SK-N-SH (cell line): Measurements from ENCODE around the gene OGFOD3. TPM values are rescaled to one million over a fixed set of nuclear protein-coding genes. Genes with fewer than 3 reads are reported as not detected.
A peak's percentile ranks its signal among the peaks of the same experiment; 100 is the strongest.

Experiments used
- CTCF ChIA-PET: fragments of 300-600, 350-600 bp; formaldehyde crosslinking; extraction: SDS; loops from one replicate; lab custom pipeline; 2021; lab: Yijun Ruan, JAX
- POLR2A ChIA-PET: fragments of 350-600 bp; sonication (Branson Sonifier 250); formaldehyde crosslinking; extraction: SDS; loops from one replicate; lab custom pipeline; 2020; ENCODE audit warnings: antibody characterized with exemption, inconsistent platforms; lab: Yijun Ruan, JAX
- DNase-seq: peaks from one replicate; pipeline ENCODE4 v3.0.0; 2012
- H2AFZ ChIP-seq: fragments of 200-600 bp; sonication (generic); 2 replicates; pipeline ENCODE4 v1.8.1; 2016; ENCODE audit warnings: antibody characterized with exemption, mild to moderate bottlenecking, low read depth
- H3F3A ChIP-seq: fragments of 200-600 bp; sonication (generic); replicated peaks from 2 replicates; pipeline ENCODE3; 2016; ENCODE audit warnings: antibody characterized with exemption, mild to moderate bottlenecking; ENCODE audit not compliant: insufficient read depth
- H3K27ac ChIP-seq, 2 experiments: fragments of 200-500 bp in 1 of 2; fragments of 200-600 bp in 1 of 2; sonication (Bioruptor generic) in 1 of 2; sonication (generic), shearing (Covaris generic) in 1 of 2; 2 replicates each; pipeline versions ENCODE4 v1.5.1 to v1.6.1; 2014 to 2016; ENCODE audit warnings: low read depth in 2 of 2, inconsistent platforms in 1 of 2, low read length in 1 of 2, mild to moderate bottlenecking in 1 of 2, mixed read lengths in 1 of 2
- H3K27me3 ChIP-seq: fragments of 200-600 bp; sonication (generic), shearing (Covaris generic); 2 replicates; pipeline ENCODE4 v1.6.1; 2016; ENCODE audit warnings: mixed run types; ENCODE audit not compliant: insufficient read depth
- H3K36me3 ChIP-seq, 2 experiments: fragments of 200-500 bp in 1 of 2; fragments of 200-600 bp in 1 of 2; sonication (Bioruptor generic) in 1 of 2; sonication (generic) in 1 of 2; replicated peaks in 1 of 2; 2 replicates each; pipeline versions ENCODE3 to v1.5.1; 2014 to 2016; ENCODE audit warnings: low read length in 1 of 2, mild to moderate bottlenecking in 1 of 2; ENCODE audit not compliant: insufficient read depth in 2 of 2, control insufficient read depth in 1 of 2
- H3K4me1 ChIP-seq, 2 experiments: fragments of 200-500 bp in 1 of 2; fragments of 200-600 bp in 1 of 2; sonication (Bioruptor generic) in 1 of 2; sonication (generic), shearing (Covaris generic) in 1 of 2; 2 replicates each; pipeline versions ENCODE4 v1.5.1 to v1.6.1; 2014 to 2016; ENCODE audit warnings: low read depth in 1 of 2, low read length in 1 of 2, mixed run types in 1 of 2; ENCODE audit not compliant: insufficient read depth in 2 of 2, control insufficient read depth in 1 of 2
- H3K4me2 ChIP-seq: fragments of 200-600 bp; sonication (generic), shearing (Covaris generic); 2 replicates; pipeline ENCODE4 v1.6.1; 2017; ENCODE audit warnings: mixed run types
- H3K4me3 ChIP-seq, 2 experiments: fragments of 200-500 bp in 1 of 2; fragments of 200-600 bp in 1 of 2; sonication (Bioruptor generic) in 1 of 2; sonication (generic), shearing (Covaris generic) in 1 of 2; 2 replicates each; pipeline versions ENCODE4 v1.5.1 to v1.8.1; 2014 to 2016; ENCODE audit warnings: low read depth in 2 of 2, inconsistent platforms in 1 of 2, low read length in 1 of 2, mild to moderate bottlenecking in 1 of 2, mixed read lengths in 1 of 2, moderate library complexity in 1 of 2
- H3K79me2 ChIP-seq: fragments of 200-600 bp; sonication (generic); 2 replicates; pipeline ENCODE4 v1.8.1; 2017; ENCODE audit warnings: mild to moderate bottlenecking; ENCODE audit not compliant: insufficient read depth
- H3K9ac ChIP-seq: fragments of 200-600 bp; sonication (generic); 2 replicates; pipeline ENCODE4 v1.6.1; 2017; ENCODE audit warnings: mixed run types
- H3K9me2 ChIP-seq: fragments of 200-600 bp; sonication (generic); 2 replicates; pipeline ENCODE4 v1.6.1; 2017; ENCODE audit warnings: mixed run types
- H3K9me3 ChIP-seq: fragments of 200-600 bp; sonication (generic); 2 replicates; pipeline ENCODE4 v1.6.1; 2017; ENCODE audit warnings: mixed run types, mild to moderate bottlenecking, moderate library complexity
- H4K20me1 ChIP-seq: fragments of 200-600 bp; sonication (generic); 2 replicates; pipeline ENCODE4 v1.6.1; 2017; ENCODE audit warnings: mild to moderate bottlenecking, mixed run types; ENCODE audit not compliant: insufficient read depth
- CHD2 ChIP-seq: fragments of 150-350 bp; IDR thresholded peaks from 2 replicates; pipeline ENCODE4 v1.6.1; 2018; ENCODE audit warnings: low read length; ENCODE audit not compliant: partially characterized antibody
- EP300 ChIP-seq, 2 experiments: IDR thresholded peaks; 2 replicates each; pipeline versions ENCODE4 v1.4.0 to v1.6.1; 2012; ENCODE audit warnings: borderline replicate concordance in 1 of 2, low read depth in 1 of 2, low read length in 1 of 2
- FOXJ3 ChIP-seq: sonication (generic); formaldehyde crosslinking; IDR thresholded peaks from 2 replicates; pipeline ENCODE4 v1.5.1; 2020; ENCODE audit warnings: mild to moderate bottlenecking, missing genetic modification reagents
- GABPA ChIP-seq: IDR thresholded peaks from 2 replicates; pipeline ENCODE4 v1.4.0; 2012; ENCODE audit warnings: low read depth, mild to moderate bottlenecking
- MEF2A ChIP-seq: IDR thresholded peaks from 2 replicates; pipeline ENCODE4 v1.4.0; 2012; ENCODE audit warnings: low read depth, borderline replicate concordance
- MXI1 ChIP-seq: IDR thresholded peaks from 2 replicates; pipeline ENCODE4 v1.6.1; 2012; ENCODE audit warnings: mild to moderate bottlenecking, low read depth, low read length, improper control_type of control experiment
- NFIC ChIP-seq: IDR thresholded peaks from 2 replicates; pipeline ENCODE4 v1.4.0; 2012; ENCODE audit warnings: borderline replicate concordance
- NRF1 ChIP-seq: IDR thresholded peaks from 2 replicates; pipeline ENCODE4 v1.6.1; 2012; ENCODE audit warnings: low read depth, mild to moderate bottlenecking, low read length
- RAD21 ChIP-seq: IDR thresholded peaks from 2 replicates; pipeline ENCODE4 v1.6.1; 2012; ENCODE audit warnings: mild to moderate bottlenecking, low read length
- RCOR1 ChIP-seq: fragments of 150-350 bp; IDR thresholded peaks from 2 replicates; pipeline ENCODE4 v1.6.1; 2017; ENCODE audit warnings: antibody characterized with exemption, low read length
- RFX5 ChIP-seq: IDR thresholded peaks from 2 replicates; pipeline ENCODE4 v1.6.1; 2012; ENCODE audit warnings: mild to moderate bottlenecking, improper control_type of control experiment, low read length
- SMC3 ChIP-seq: IDR thresholded peaks from 2 replicates; pipeline ENCODE4 v1.6.1; 2012; ENCODE audit warnings: low read depth, low read length, improper control_type of control experiment
- TEAD4 ChIP-seq: IDR thresholded peaks from 2 replicates; pipeline ENCODE4 v1.4.0; 2012; ENCODE audit warnings: mild to moderate bottlenecking, borderline replicate concordance; ENCODE audit not compliant: insufficient read depth
- YY1 ChIP-seq: IDR thresholded peaks from 2 replicates; pipeline ENCODE4 v1.4.0; 2012; ENCODE audit warnings: low read depth, mild to moderate bottlenecking
- WGBS: methylation state at CpG from one replicate; pipeline ENCODE4 v1.1.6; 2017; ENCODE audit warnings: low lambda C conversion rate; 5-methylcytosine and 5-hydroxymethylcytosine counted together
- polyA plus RNA-seq, 3 experiments: library from polyadenylated mRNA; depleted of rRNA; stranded (reverse); fragments of >200 nt; gene quantifications; 2 replicates each; pipeline ENCODE4 v1.2.3, GENCODE V29; 2012
- TF ChIP-seq, protein P1 (sequence below): IDR thresholded peaks from 2 replicates; pipeline ENCODE4 v1.4.0; 2012; ENCODE audit warnings: low read depth, borderline replicate concordance
- TF ChIP-seq, protein P2 (sequence below): fragments of 200-600 bp; sonication (generic); IDR thresholded peaks from 2 replicates; pipeline ENCODE4 v1.6.1; 2017; ENCODE audit warnings: antibody characterized with exemption, mild to moderate bottlenecking, moderate library complexity
- TF ChIP-seq, protein P3 (sequence below): IDR thresholded peaks from 2 replicates; pipeline ENCODE4 v1.6.1; 2012; ENCODE audit warnings: mild to moderate bottlenecking, low read depth, low read length, moderate library complexity

The OGFOD3 gene
- polyA plus RNA-seq, 1 of the 3 experiments (the other 2 are of a cell fraction) = 68.2 TPM

DNA sequence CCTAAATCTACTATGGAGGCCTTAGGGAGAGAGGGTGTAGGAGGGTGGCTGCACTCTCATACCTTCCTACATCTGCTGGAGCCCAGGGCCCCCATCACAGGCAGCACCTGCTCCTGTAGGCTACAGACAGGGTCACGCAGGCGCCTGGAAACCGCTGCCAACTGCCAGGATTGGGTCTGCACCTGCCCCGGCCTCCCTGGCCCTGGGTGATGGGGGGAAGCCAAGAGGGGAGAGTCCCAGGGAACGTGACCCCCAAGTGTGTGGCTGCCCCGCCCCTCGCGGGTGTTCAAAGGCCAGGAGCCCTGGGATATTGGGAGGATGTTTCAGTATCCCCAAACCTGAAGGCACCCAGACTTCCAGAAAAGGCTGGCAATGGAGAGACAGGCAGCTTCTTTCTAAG lies 64.9 kb downstream of the OGFOD3 start:
- TF ChIP-seq MEF2A = no peak
- TF ChIP-seq NFIC = no peak
- no peak for TF ChIP-seq RFX5
- TF ChIP-seq FOXJ3 (CRISPR knock-in tag) = no peak
- TF ChIP-seq GABPA = no peak
- no peaks in the 10 kb centered on the region for H3K9me2 ChIP-seq
- no peaks in the 10 kb centered on the region for H4K20me1 ChIP-seq
- H3K4me3 ChIP-seq = no peak overlapping the region
- no peaks in the 10 kb centered on the region; the same call in 1 of the 2 replicates for H3K27me3 ChIP-seq
- H3K9me3 ChIP-seq = no peaks in the 10 kb centered on the region
- no peak for DNase-seq
- CTCF ChIA-PET = interaction anchor here (0.7 to 5.8 kb wide), 9 partner anchors 15 to 205 kb away, joined by 3 to 124 read pairs (median 5); partner anchors contain the start of genes HEXD, OGFOD3 and SECTM1
- no peak overlapping the region for H3K4me2 ChIP-seq
- H3K4me1 ChIP-seq = peaks cover 0 to 12% of the 10 kb centered on the region in 2 experiments; a peak in 1 of 4 replicates
- no peaks in the 10 kb centered on the region for H3K36me3 ChIP-seq
- no peaks in the 10 kb centered on the region for H3K79me2 ChIP-seq
- H3K27ac ChIP-seq = no peak overlapping the region
- WGBS = 82% methylated on average over 7 of the region's 8 CpGs
- no peak overlapping the region for H3K9ac ChIP-seq
- no peak overlapping the region for H2AFZ ChIP-seq
- peaks cover 5% of the 10 kb centered on the region for H3F3A ChIP-seq
- POLR2A ChIA-PET = no interaction called here

DNA sequence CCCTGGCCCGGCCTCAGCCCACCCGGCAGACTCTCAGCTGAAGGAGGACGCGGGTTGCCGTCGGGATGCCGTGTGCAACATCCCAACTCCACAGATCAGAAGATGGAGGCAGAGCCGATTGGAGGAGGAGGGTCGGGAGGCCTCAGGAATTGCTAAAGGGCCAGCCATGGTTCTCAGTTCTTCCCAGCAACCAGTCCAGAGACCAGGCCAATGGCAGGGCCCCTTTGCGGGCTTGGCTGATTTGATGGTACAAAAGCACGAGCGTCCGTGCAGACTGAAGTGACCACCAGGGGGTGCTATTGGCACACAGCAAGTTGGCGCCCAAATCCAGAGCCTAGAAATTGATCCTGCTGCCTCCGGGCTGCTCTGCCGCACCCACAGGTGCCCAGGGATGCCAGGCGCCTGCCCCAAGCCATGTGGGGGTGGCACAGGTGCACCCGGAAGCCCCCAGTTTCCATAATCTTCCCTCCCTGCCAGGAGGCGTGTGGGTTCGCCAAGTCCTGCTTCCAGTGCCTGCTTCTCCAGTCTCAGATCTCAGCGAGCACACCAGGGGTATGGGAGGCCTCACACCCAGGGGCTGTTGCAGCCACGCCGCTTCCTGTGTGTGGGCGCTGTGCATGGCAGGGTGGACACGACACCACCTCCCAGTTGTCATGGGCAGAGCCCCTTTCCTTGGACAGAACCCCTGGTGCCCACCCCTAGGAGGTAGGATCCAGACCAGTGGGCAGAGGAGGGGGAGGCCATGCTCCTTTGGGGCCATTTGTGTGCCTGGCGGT lies 66.5 kb downstream of the OGFOD3 start:
- no peak overlapping the region for H3K4me2 ChIP-seq
- H3K4me1 ChIP-seq = peaks cover 0 to 10% of the 10 kb centered on the region in 2 experiments; a peak in 1 of 4 replicates
- 45% methylated on average over 21 of the region's 26 CpGs for WGBS
- TF ChIP-seq RAD21 (peak; percentile 99), SMC3 (peak; percentile 99), RFX5 (peak; percentile 97), YY1 (no peak), NRF1 (peak; percentile 42; the same call in 1 of the 2 replicates), EP300 (IDR thresholded peaks at IDR 0.05; ENCODE audit: borderline replicate concordance in 1 of 2, low read depth in 1 of 2, low read length in 1 of 2) (peak in 1 of 2 experiments; percentile 41; a peak in 1 of 4 replicates), CHD2 (peak; percentile 23), TEAD4 (no peak), MXI1 (peak; percentile 69), GABPA (no peak), RCOR1 (peak; percentile 58)
- TF ChIP-seq, protein P1, sequence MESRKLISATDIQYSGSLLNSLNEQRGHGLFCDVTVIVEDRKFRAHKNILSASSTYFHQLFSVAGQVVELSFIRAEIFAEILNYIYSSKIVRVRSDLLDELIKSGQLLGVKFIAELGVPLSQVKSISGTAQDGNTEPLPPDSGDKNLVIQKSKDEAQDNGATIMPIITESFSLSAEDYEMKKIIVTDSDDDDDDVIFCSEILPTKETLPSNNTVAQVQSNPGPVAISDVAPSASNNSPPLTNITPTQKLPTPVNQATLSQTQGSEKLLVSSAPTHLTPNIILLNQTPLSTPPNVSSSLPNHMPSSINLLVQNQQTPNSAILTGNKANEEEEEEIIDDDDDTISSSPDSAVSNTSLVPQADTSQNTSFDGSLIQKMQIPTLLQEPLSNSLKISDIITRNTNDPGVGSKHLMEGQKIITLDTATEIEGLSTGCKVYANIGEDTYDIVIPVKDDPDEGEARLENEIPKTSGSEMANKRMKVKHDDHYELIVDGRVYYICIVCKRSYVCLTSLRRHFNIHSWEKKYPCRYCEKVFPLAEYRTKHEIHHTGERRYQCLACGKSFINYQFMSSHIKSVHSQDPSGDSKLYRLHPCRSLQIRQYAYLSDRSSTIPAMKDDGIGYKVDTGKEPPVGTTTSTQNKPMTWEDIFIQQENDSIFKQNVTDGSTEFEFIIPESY = no peak
- TF ChIP-seq, protein P2, sequence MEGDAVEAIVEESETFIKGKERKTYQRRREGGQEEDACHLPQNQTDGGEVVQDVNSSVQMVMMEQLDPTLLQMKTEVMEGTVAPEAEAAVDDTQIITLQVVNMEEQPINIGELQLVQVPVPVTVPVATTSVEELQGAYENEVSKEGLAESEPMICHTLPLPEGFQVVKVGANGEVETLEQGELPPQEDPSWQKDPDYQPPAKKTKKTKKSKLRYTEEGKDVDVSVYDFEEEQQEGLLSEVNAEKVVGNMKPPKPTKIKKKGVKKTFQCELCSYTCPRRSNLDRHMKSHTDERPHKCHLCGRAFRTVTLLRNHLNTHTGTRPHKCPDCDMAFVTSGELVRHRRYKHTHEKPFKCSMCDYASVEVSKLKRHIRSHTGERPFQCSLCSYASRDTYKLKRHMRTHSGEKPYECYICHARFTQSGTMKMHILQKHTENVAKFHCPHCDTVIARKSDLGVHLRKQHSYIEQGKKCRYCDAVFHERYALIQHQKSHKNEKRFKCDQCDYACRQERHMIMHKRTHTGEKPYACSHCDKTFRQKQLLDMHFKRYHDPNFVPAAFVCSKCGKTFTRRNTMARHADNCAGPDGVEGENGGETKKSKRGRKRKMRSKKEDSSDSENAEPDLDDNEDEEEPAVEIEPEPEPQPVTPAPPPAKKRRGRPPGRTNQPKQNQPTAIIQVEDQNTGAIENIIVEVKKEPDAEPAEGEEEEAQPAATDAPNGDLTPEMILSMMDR = peak; percentile 99
- TF ChIP-seq, protein P3, sequence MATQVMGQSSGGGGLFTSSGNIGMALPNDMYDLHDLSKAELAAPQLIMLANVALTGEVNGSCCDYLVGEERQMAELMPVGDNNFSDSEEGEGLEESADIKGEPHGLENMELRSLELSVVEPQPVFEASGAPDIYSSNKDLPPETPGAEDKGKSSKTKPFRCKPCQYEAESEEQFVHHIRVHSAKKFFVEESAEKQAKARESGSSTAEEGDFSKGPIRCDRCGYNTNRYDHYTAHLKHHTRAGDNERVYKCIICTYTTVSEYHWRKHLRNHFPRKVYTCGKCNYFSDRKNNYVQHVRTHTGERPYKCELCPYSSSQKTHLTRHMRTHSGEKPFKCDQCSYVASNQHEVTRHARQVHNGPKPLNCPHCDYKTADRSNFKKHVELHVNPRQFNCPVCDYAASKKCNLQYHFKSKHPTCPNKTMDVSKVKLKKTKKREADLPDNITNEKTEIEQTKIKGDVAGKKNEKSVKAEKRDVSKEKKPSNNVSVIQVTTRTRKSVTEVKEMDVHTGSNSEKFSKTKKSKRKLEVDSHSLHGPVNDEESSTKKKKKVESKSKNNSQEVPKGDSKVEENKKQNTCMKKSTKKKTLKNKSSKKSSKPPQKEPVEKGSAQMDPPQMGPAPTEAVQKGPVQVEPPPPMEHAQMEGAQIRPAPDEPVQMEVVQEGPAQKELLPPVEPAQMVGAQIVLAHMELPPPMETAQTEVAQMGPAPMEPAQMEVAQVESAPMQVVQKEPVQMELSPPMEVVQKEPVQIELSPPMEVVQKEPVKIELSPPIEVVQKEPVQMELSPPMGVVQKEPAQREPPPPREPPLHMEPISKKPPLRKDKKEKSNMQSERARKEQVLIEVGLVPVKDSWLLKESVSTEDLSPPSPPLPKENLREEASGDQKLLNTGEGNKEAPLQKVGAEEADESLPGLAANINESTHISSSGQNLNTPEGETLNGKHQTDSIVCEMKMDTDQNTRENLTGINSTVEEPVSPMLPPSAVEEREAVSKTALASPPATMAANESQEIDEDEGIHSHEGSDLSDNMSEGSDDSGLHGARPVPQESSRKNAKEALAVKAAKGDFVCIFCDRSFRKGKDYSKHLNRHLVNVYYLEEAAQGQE = peak; percentile 70; the same call in 1 of the 2 replicates
- no peaks in the 10 kb centered on the region for H3K36me3 ChIP-seq
- no peak overlapping the region for H3K9ac ChIP-seq
- peak; percentile 97 for DNase-seq
- CTCF ChIA-PET = interaction anchor here (0.6 to 5.8 kb wide), 43 partner anchors 8 to 230 kb away, joined by 3 to 124 read pairs (median 4); partner anchors contain the start of genes HEXD, OGFOD3, SECTM1 and UTS2R
- H2AFZ ChIP-seq = no peak overlapping the region
- no peaks in the 10 kb centered on the region; the same call in 1 of the 2 replicates for H3K27me3 ChIP-seq
- H3K9me3 ChIP-seq = no peaks in the 10 kb centered on the region
- no peaks in the 10 kb centered on the region for H3K9me2 ChIP-seq
- H3K79me2 ChIP-seq = no peaks in the 10 kb centered on the region
- no peak overlapping the region; a peak in 1 of 4 replicates for H3K4me3 ChIP-seq
- no peaks in the 10 kb centered on the region for H4K20me1 ChIP-seq
- no peaks in the 10 kb centered on the region for H3F3A ChIP-seq
- POLR2A ChIA-PET = no interaction called here
- H3K27ac ChIP-seq = no peak overlapping the region
